Calu3 (cell line): ENCODE results near the gene LHFPL6. TPM values are rescaled to one million over a fixed set of nuclear protein-coding genes. Genes with fewer than 3 reads are reported as not detected.

ENCODE experiments used
- BruUV-seq: library from RNA; stranded (reverse); fragments of 400-500 nt; replicated peaks from 2 replicates; lab custom pipeline; 2021; lab: Mats Ljungman, UMichigan
- CTCF ChIA-PET: fragments of 300-600 bp; sonication (Branson Sonifier 250); formaldehyde crosslinking; loops from one replicate; lab custom pipeline; 2022; ENCODE audit warnings: antibody characterized with exemption; lab: Charles Lee
- DNase-seq: peaks from one replicate; pipeline ENCODE4 v3.0.0; 2022
- H3K27ac Mint-ChIP-seq: one replicate; pipeline ENCODE4 v1.8.0; 2022; ENCODE audit warnings: mixed read lengths; ENCODE audit not compliant: unreplicated experiment
- H3K27me3 Mint-ChIP-seq: one replicate; pipeline ENCODE4 v1.8.0; 2022; ENCODE audit warnings: mixed read lengths; ENCODE audit not compliant: unreplicated experiment
- H3K36me3 Mint-ChIP-seq: one replicate; pipeline ENCODE4 v1.8.0; 2022; ENCODE audit warnings: mild to moderate bottlenecking, moderate library complexity, mixed read lengths; ENCODE audit not compliant: insufficient read depth, unreplicated experiment
- H3K4me1 Mint-ChIP-seq: one replicate; pipeline ENCODE4 v1.8.0; 2022; ENCODE audit warnings: mild to moderate bottlenecking, low read depth, mixed read lengths; ENCODE audit not compliant: unreplicated experiment
- H3K4me3 Mint-ChIP-seq: one replicate; pipeline ENCODE4 v1.8.0; 2022; ENCODE audit warnings: mild to moderate bottlenecking, low read depth, moderate library complexity, mixed read lengths; ENCODE audit not compliant: unreplicated experiment
- H3K9me3 Mint-ChIP-seq: one replicate; pipeline ENCODE4 v1.8.0; 2022; ENCODE audit warnings: low read depth, mixed read lengths; ENCODE audit not compliant: unreplicated experiment
- intact Hi-C: fragments of 100-400 bp; cut with micrococcal nuclease; formaldehyde crosslinking; loops from one replicate; pipeline ENCODE4 v1.10.0; 2022; ENCODE audit not compliant: unreplicated experiment
- total RNA-seq: library from RNA; stranded (reverse); gene quantifications from 2 replicates; pipeline ENCODE4 v1.2.3, GENCODE V29; 2022
- TF ChIP-seq, protein P1 (sequence below): fragments of 200-600 bp; IDR thresholded peaks from one replicate; pipeline ENCODE4 v1.8.0; 2022; ENCODE audit warnings: antibody characterized with exemption; ENCODE audit not compliant: unreplicated experiment

The LHFPL6 gene
- total RNA-seq, 1 experiment from 2014 or later: not detected

GRCh38 chr13:39407786-39408185 lies 195.2 kb downstream of the LHFPL6 start:
- DNase-seq: no peak
- H3K4me3 Mint-ChIP-seq: no peak overlapping the region
- no peak overlapping the region for H3K27ac Mint-ChIP-seq
- no TSS peak for BruUV-seq
- intact Hi-C loops: no loop called here
- H3K4me1 Mint-ChIP-seq: no peaks in the 10 kb centered on the region
- CTCF ChIA-PET: no interaction called here
- no peaks in the 10 kb centered on the region for H3K27me3 Mint-ChIP-seq
- H3K36me3 Mint-ChIP-seq: no peaks in the 10 kb centered on the region
- H3K9me3 Mint-ChIP-seq: no peaks in the 10 kb centered on the region
- TF ChIP-seq, protein P1, sequence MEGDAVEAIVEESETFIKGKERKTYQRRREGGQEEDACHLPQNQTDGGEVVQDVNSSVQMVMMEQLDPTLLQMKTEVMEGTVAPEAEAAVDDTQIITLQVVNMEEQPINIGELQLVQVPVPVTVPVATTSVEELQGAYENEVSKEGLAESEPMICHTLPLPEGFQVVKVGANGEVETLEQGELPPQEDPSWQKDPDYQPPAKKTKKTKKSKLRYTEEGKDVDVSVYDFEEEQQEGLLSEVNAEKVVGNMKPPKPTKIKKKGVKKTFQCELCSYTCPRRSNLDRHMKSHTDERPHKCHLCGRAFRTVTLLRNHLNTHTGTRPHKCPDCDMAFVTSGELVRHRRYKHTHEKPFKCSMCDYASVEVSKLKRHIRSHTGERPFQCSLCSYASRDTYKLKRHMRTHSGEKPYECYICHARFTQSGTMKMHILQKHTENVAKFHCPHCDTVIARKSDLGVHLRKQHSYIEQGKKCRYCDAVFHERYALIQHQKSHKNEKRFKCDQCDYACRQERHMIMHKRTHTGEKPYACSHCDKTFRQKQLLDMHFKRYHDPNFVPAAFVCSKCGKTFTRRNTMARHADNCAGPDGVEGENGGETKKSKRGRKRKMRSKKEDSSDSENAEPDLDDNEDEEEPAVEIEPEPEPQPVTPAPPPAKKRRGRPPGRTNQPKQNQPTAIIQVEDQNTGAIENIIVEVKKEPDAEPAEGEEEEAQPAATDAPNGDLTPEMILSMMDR: no peak

DNA sequence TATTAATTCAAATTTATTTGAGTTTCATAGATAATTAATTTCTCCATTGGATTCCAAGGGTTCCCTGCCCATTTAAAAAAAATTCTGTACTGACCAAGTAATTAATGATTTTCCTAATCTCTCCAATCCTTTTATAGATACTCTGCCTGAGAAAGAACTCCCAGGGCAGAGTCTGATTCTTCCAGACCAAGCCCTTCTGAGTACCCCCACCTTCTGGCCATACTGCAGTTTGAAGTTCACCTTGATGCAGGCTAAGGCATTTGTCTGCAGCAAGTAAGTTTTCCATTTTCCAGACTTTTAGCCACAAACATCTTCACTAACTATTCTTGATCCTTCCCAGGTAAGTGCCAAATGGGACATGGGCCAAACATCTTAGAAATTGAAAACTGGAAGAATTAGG lies 195.9 kb downstream of the LHFPL6 start:
- H3K36me3 Mint-ChIP-seq: no peaks in the 10 kb centered on the region
- no peaks in the 10 kb centered on the region for H3K4me1 Mint-ChIP-seq
- TF ChIP-seq, protein P1: no peak
- no peak overlapping the region for H3K4me3 Mint-ChIP-seq
- DNase-seq: no peak
- H3K27me3 Mint-ChIP-seq: no peaks in the 10 kb centered on the region
- intact Hi-C loops: no loop called here
- CTCF ChIA-PET: no interaction called here
- H3K9me3 Mint-ChIP-seq: no peaks in the 10 kb centered on the region
- no peak overlapping the region for H3K27ac Mint-ChIP-seq
- no TSS peak for BruUV-seq

DNA sequence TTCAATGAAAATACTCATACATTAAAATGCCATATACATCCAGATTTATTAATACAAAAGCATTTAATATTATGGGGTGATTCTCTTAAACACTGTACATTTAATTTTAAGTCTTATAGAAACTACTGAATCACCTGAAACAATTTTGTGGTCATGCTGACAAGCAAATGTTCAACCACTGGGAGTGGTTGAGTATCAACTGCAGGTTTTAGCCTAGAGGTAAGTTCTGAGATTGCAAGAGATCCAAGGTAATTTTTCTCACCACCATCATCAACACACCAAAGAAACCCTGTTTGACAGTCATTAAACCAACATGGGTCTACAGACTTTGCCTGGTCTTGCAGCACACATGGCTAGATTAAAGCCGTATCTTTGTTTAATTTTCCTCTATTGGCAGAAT lies 196.3 kb downstream of the LHFPL6 start:
- intact Hi-C loops: no loop called here
- no peak overlapping the region for H3K4me3 Mint-ChIP-seq
- DNase-seq: no peak
- H3K27ac Mint-ChIP-seq: no peak overlapping the region
- no peaks in the 10 kb centered on the region for H3K9me3 Mint-ChIP-seq
- BruUV-seq: no TSS peak
- TF ChIP-seq, protein P1: no peak
- no peaks in the 10 kb centered on the region for H3K4me1 Mint-ChIP-seq
- CTCF ChIA-PET: no interaction called here
- no peaks in the 10 kb centered on the region for H3K36me3 Mint-ChIP-seq
- no peaks in the 10 kb centered on the region for H3K27me3 Mint-ChIP-seq

DNA sequence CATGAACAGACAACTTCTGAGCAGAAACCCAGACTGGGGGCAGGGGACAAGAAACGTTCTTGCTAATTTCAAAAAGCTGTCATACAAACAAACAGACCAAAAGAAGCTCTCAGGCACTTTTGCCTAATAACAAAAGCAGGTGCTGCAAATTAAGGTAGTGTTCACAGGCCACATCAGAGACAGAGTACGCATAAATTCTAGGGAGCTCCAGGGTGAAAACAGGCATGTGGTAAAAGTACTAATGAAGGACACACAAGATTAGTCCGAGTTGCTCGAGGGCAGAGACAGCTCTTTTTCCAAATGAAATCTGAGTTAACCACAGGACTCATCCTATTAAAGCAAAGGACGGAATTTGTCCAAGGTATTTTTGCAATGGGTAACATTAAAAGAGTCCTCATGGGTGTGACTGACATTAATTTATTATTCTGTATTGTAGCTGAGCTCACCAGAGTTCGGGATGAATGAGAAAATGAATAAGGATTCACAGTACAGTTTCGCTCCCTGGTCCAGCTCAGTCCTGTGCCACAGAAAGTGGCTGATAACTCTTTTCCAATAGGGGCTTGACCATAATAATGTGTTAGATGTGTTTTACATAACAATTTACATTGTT lies 197.3 kb downstream of the LHFPL6 start:
- H3K36me3 Mint-ChIP-seq: no peaks in the 10 kb centered on the region
- no TSS peak for BruUV-seq

More for the DNA sequence above, 197.3 kb downstream of the LHFPL6 start:
- no peaks in the 10 kb centered on the region for H3K27me3 Mint-ChIP-seq
- TF ChIP-seq, protein P1: no peak
- H3K4me3 Mint-ChIP-seq: no peak overlapping the region
- no peak for DNase-seq
- intact Hi-C loops: no loop called here
- CTCF ChIA-PET: no interaction called here
- no peaks in the 10 kb centered on the region for H3K9me3 Mint-ChIP-seq
- no peak overlapping the region for H3K27ac Mint-ChIP-seq
- no peaks in the 10 kb centered on the region for H3K4me1 Mint-ChIP-seq
